HFFc6 (cell line): Measurements from ENCODE around the gene KLF6. TPM values are rescaled to one million over a fixed set of nuclear protein-coding genes. Genes with fewer than 3 reads are reported as not detected.

Source experiments
- DNase-seq: peaks from one replicate; pipeline ENCODE4 v3.0.0-alpha.2; 2018
- H3K27ac Mint-ChIP-seq: 2 replicates; pipeline ENCODE4 v1.8.0; 2020; ENCODE audit warnings: mild to moderate bottlenecking, mixed read lengths
- H3K27me3 Mint-ChIP-seq: 2 replicates; pipeline ENCODE4 v1.8.0; 2021; ENCODE audit warnings: mild to moderate bottlenecking, moderate library complexity, mixed read lengths; ENCODE audit not compliant: insufficient read depth
- H3K36me3 Mint-ChIP-seq: 2 replicates; pipeline ENCODE4 v1.8.0; 2021; ENCODE audit warnings: low read depth, mixed read lengths
- H3K4me1 Mint-ChIP-seq: 2 replicates; pipeline ENCODE4 v1.8.0; 2020; ENCODE audit warnings: low read depth, mixed read lengths
- H3K4me3 Mint-ChIP-seq: 2 replicates; pipeline ENCODE4 v1.8.0; 2020; ENCODE audit warnings: mild to moderate bottlenecking, moderate library complexity, mixed read lengths
- H3K9me3 Mint-ChIP-seq: 2 replicates; pipeline ENCODE4 v1.8.0; 2020; ENCODE audit warnings: mild to moderate bottlenecking, mixed read lengths
- CTCF ChIP-seq: fragments of 200-600 bp; sonication (generic); IDR thresholded peaks from 2 replicates; pipeline ENCODE4 v1.5.0; 2021; ENCODE audit warnings: antibody characterized with exemption, mild to moderate bottlenecking
- total RNA-seq, 6 experiments: library from RNA; stranded (reverse); fragmentation: NEBNext Ultra II Directional; extraction: Animal tissue kit (Norgen Biotek cat#: 25700); gene quantifications; 2 replicates in 1 of 6; 3 replicates in 5 of 6; pipeline ENCODE4 v1.2.3, GENCODE V29; 2021

The KLF6 gene
- total RNA-seq, 6 experiments from 2014 or later = 114 to 154 (median 142) TPM

DNA sequence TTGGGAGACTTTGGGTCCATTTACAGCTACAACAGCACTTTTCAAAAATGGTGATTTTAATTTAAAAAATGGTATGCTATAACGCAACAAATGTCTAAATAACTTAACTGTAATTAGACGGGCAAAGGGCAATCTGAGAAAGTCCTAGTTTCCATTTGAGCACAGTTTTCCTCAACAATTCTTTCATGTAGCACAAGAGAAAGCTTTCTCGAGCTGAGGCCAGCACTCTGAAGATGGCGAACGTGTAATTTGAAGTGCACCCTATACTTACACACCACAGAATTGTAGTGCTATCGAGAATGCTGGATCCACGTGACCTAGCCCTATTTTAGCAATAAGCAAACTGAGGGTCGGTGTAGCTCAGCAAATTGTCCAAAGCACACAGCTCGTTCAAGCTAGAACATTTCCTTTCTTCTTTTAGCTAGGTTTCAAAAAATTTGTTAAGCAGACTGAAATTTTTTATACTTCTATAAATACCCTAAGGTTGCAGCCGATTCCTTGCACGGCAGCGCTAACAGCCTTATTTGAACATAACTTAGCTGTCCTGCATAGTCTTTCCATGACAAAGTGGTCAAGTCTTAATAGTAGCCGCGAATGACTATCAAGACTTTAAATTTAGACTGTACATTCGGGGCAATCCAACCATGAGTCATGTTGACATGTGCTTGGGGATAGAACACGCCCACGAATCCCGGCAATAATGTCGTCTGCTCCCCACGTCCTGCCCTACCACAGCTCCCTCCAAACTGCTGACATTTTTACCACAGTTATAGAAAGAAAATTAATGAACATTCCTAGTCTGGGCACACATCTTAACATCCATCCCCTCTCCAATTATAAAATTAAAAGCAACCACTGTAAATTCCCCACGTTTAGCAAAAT lies 10.0 kb downstream of the KLF6 start:
- TF ChIP-seq CTCF = no peak
- Mint-ChIP-seq H3K4me3 (peak overlapping the region; percentile 60), H3K27me3 (peaks cover 68% of the 10 kb centered on the region), H3K9me3 (peaks cover 41% of the 10 kb centered on the region), H3K4me1 (peaks cover 67% of the 10 kb centered on the region), H3K36me3 (peaks cover 47% of the 10 kb centered on the region), H3K27ac (peak overlapping the region; percentile 99)
- peak; percentile 95 for DNase-seq

- Mint-ChIP-seq H3K36me3 (peaks cover 41% of the 10 kb centered on the region), H3K4me3 (peak overlapping the region; percentile 60), H3K4me1 (peaks cover 58% of the 10 kb centered on the region), H3K27me3 (peaks cover 60% of the 10 kb centered on the region), H3K9me3 (peaks cover 41% of the 10 kb centered on the region), H3K27ac (peak overlapping the region; percentile 99)
- peak; percentile 64 for DNase-seq
- no peak for TF ChIP-seq CTCF
Observed at GRCh38 chr10:3774018-3774813, 10.8 kb downstream of the KLF6 start.

DNA sequence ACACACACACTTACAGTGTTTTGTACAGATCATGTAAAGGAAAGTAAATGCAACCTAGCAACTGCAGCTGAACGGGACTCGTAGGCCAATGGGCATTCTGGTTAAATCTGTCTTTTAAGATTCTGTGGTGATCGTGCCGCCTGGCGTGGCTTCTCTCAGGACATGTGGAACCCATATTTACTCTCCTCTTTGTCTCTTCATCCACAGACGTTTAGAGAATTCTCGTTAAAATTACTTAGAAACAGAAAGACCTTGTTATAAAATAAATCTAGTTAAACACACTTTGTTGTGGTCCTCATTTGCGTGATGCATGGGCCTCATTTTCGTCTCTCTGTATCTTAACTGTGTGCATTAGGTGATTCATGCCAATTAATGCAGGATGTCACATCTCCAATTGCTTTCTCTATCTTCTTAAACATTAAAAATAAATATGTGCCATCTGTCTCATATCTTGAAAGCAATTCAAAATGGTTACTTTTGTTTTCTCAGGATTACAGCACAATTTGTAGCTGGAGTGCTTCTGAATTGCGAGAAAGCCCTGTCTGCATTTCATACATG lies 11.5 kb downstream of the KLF6 start:
- Mint-ChIP-seq H3K27me3 (peaks cover 54% of the 10 kb centered on the region), H3K27ac (peak overlapping the region; percentile 99), H3K9me3 (peaks cover 35% of the 10 kb centered on the region), H3K4me1 (peaks cover 51% of the 10 kb centered on the region), H3K36me3 (peaks cover 35% of the 10 kb centered on the region), H3K4me3 (peak overlapping the region; percentile 60)
- TF ChIP-seq CTCF = no peak
- no peak for DNase-seq

- TF ChIP-seq CTCF = no peak
- peaks cover 28% of the 10 kb centered on the region for H3K36me3 Mint-ChIP-seq
- H3K27ac Mint-ChIP-seq = peak overlapping the region; percentile 33; the same call in 1 of the 2 replicates
- no peak for DNase-seq
- H3K4me1 Mint-ChIP-seq = peaks cover 42% of the 10 kb centered on the region
- peaks cover 35% of the 10 kb centered on the region for H3K9me3 Mint-ChIP-seq
- peaks cover 48% of the 10 kb centered on the region for H3K27me3 Mint-ChIP-seq
- no peak overlapping the region; the same call in 1 of the 2 replicates for H3K4me3 Mint-ChIP-seq
Observed at GRCh38 chr10:3772361-3773171, 12.4 kb downstream of the KLF6 start.

DNA sequence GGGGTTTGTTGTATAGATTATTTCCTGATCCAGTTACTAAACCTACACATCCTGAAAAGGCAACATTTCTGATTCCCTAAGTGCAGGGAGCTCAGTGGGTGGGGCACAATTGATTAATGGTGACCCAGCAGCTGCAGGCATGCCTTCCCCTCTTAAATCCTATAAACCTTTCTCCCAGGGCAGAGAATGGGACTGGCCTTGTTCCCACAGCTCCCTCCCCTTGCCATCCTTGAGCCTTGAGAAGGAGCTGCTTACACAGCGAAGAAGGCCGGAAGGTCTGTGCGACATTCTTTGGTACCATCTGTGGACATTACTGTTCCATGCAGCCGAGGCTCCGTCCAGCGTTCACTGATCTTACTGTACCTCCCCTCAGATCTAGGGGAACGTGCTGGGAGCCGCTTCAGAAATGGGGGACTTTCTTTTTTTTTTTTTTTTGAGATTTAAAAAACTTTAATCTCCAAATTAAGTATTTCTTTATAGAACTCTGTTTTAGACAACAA lies 14.3 kb downstream of the KLF6 start:
- TF ChIP-seq CTCF = no peak
- DNase-seq = no peak
- peaks cover 30% of the 10 kb centered on the region for H3K27me3 Mint-ChIP-seq
- H3K4me1 Mint-ChIP-seq = peaks cover 36% of the 10 kb centered on the region
- no peak overlapping the region for H3K4me3 Mint-ChIP-seq
- peaks cover 12% of the 10 kb centered on the region for H3K36me3 Mint-ChIP-seq
- peaks cover 28% of the 10 kb centered on the region for H3K9me3 Mint-ChIP-seq
- H3K27ac Mint-ChIP-seq = no peak overlapping the region
